DOHH2 (cell line): ENCODE results near the gene CYP2W1.

ENCODE experiments used
- H3F3A ChIP-seq: fragments of 200-600 bp; sonication (generic), shearing (Covaris generic); 2 replicates; pipeline ENCODE4 v1.6.0; 2016; ENCODE audit warnings: antibody characterized with exemption, mild to moderate bottlenecking; ENCODE audit not compliant: control insufficient read depth, insufficient read depth
- H3K27ac ChIP-seq: fragments of 200-600 bp; sonication (generic); 2 replicates; pipeline ENCODE4 v1.5.1; 2014; ENCODE audit warnings: low read depth, mild to moderate bottlenecking, low read length, moderate library complexity
- H3K27me3 ChIP-seq: fragments of 200-600 bp; sonication (generic); 2 replicates; pipeline ENCODE4 v1.6.1; 2014; ENCODE audit warnings: mild to moderate bottlenecking, low read length, mixed read lengths; ENCODE audit not compliant: control insufficient read depth
- H3K36me3 ChIP-seq: fragments of 200-600 bp; sonication (generic); 2 replicates; pipeline ENCODE4 v1.6.1; 2014; ENCODE audit warnings: mild to moderate bottlenecking, low read length, moderate library complexity, mixed read lengths; ENCODE audit not compliant: control insufficient read depth
- H3K4me1 ChIP-seq: fragments of 200-600 bp; sonication (generic); 2 replicates; pipeline ENCODE4 v1.6.1; 2014; ENCODE audit warnings: mild to moderate bottlenecking, low read length, mixed read lengths; ENCODE audit not compliant: control insufficient read depth
- H3K4me2 ChIP-seq: fragments of 200-600 bp; sonication (generic); 2 replicates; pipeline ENCODE4 v1.6.0; 2014; ENCODE audit warnings: mild to moderate bottlenecking, low read length, moderate library complexity
- H3K4me3 ChIP-seq: fragments of 200-600 bp; sonication (generic); 2 replicates; pipeline ENCODE4 v1.5.1; 2014; ENCODE audit warnings: mild to moderate bottlenecking, low read length, mixed read lengths
- H3K79me2 ChIP-seq: fragments of 200-600 bp; sonication (generic); 2 replicates; pipeline ENCODE4 v1.6.1; 2014; ENCODE audit warnings: mild to moderate bottlenecking, low read length, mixed read lengths; ENCODE audit not compliant: control insufficient read depth
- H3K9me2 ChIP-seq: fragments of 200-600 bp; sonication (generic); replicated peaks from 2 replicates; pipeline ENCODE4 v1.6.1; 2014; ENCODE audit warnings: mild to moderate bottlenecking, low read length, mixed read lengths; ENCODE audit not compliant: control insufficient read depth
- H3K9me3 ChIP-seq: fragments of 200-600 bp; sonication (generic); 2 replicates; pipeline ENCODE4 v1.6.1; 2014; ENCODE audit warnings: antibody characterized with exemption, low read length, mixed read lengths; ENCODE audit not compliant: control insufficient read depth, insufficient read depth
- H4K20me1 ChIP-seq: fragments of 200-600 bp; sonication (generic); 2 replicates; pipeline ENCODE4 v1.6.0; 2014; ENCODE audit warnings: low read depth, mild to moderate bottlenecking, antibody characterized with exemption, low read length, moderate library complexity; ENCODE audit not compliant: control insufficient read depth, insufficient read depth
- CTCF ChIP-seq: fragments of 200-600 bp; sonication (generic); IDR thresholded peaks from one replicate; pipeline ENCODE4 v1.5.1; 2014; ENCODE audit warnings: antibody characterized with exemption, mild to moderate bottlenecking, low read depth, low read length; ENCODE audit not compliant: poor library complexity, severe bottlenecking
- EZH2phosphoT487 ChIP-seq: fragments of 200-600 bp; sonication (generic); IDR thresholded peaks from 2 replicates; pipeline ENCODE4 v1.6.1; 2017; ENCODE audit warnings: borderline replicate concordance, mild to moderate bottlenecking, antibody characterized with exemption, low read length, moderate library complexity, mixed read lengths

Gene CYP2W1

DNA sequence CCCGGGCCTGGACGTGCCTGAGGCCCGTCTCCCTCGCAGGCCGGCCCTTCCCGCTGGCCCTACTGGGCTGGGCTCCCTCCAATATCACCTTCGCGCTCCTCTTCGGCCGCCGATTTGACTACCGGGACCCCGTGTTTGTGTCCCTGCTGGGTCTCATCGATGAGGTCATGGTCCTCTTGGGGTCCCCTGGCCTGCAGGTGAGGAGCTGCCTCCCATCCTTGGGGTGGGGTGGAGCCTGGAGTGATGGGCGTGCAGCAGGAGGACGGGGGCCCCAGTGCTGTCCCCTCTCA, 2.1 kb downstream of the CYP2W1 start:
- Histone ChIP-seq H3K79me2 (no peaks in the 10 kb centered on the region), H3K9me3 (no peaks in the 10 kb centered on the region), H4K20me1 (no peaks in the 10 kb centered on the region), H3K27ac (no peak overlapping the region), H3K27me3 (peaks cover 10% of the 10 kb centered on the region), H3K4me3 (no peak overlapping the region), H3K9me2 (no peaks in the 10 kb centered on the region), H3K4me1 (peaks cover 42% of the 10 kb centered on the region), H3F3A (peaks cover 3% of the 10 kb centered on the region; the same call in 1 of the 2 replicates), H3K36me3 (no peaks in the 10 kb centered on the region), H3K4me2 (no peak overlapping the region)
- TF ChIP-seq CTCF (no peak), EZH2phosphoT487 (no peak)

DNA sequence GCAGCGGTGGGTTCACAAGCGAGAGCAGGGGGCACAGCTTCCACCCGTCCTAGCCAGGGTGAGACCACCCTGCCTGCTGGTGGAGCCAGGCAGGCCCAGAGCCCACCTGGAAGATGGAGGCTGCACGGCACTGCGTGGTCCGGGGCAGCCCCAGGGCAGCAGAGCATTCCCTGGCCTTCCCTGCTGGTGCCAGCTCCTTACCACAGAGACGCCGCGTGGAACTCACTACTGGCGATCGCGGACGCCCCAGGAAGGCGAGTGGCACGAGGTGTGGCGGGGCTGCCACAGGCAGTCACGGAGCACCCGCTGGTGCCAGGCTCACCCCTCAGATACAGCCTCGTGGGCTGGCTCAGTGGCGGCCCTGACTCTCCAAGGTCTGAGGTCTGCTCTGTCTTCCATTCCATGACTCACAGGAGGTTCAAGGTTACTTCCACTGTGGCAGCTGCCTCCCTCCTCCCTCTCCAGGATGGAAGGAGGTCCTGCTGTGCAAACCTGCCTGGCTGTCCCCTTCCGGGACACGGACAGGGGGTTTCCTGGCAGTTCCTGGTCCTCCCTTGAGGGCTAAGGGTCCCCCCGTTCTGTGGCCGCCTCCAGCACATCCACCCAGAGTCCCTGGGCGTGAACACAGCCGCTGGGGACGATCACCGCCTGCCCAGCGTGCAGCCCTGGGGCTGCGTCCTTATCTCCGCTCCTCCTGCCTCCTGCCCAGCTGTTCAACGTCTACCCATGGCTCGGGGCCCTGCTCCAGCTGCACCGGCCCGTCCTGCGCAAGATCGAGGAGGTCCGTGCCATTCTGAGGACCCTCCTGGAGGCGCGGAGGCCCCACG, 3.1 kb downstream of the CYP2W1 start:
- Histone ChIP-seq H4K20me1 (no peaks in the 10 kb centered on the region), H3K79me2 (no peaks in the 10 kb centered on the region), H3K4me3 (no peak overlapping the region), H3K36me3 (no peaks in the 10 kb centered on the region), H3K27ac (no peak overlapping the region), H3K27me3 (peaks cover 10% of the 10 kb centered on the region), H3F3A (0 out of 2 replicates have a peak, but pooled peaks cover 3% of the 10 kb centered on the region), H3K9me2 (no peaks in the 10 kb centered on the region), H3K9me3 (no peaks in the 10 kb centered on the region), H3K4me2 (no peak overlapping the region), H3K4me1 (peaks cover 32% of the 10 kb centered on the region)
- TF ChIP-seq CTCF = no peak
- TF ChIP-seq EZH2phosphoT487 = no peak

GRCh38 chr7:986766-987751, 4.1 kb downstream of the CYP2W1 start:
- Histone ChIP-seq H3K4me1 (peaks cover 23% of the 10 kb centered on the region), H3K4me3 (no peak overlapping the region), H3K36me3 (no peaks in the 10 kb centered on the region), H3F3A (0 out of 2 replicates have a peak, but pooled peaks cover 3% of the 10 kb centered on the region), H3K79me2 (no peaks in the 10 kb centered on the region), H3K27me3 (peaks cover 10% of the 10 kb centered on the region), H4K20me1 (no peaks in the 10 kb centered on the region), H3K4me2 (no peak overlapping the region), H3K27ac (no peak overlapping the region), H3K9me2 (no peaks in the 10 kb centered on the region), H3K9me3 (no peaks in the 10 kb centered on the region)
- TF ChIP-seq CTCF (no peak), EZH2phosphoT487 (no peak)
